ENCODE results near the gene HOMER2. TPM values are rescaled to one million over a fixed set of nuclear protein-coding genes. Genes with fewer than 3 reads are reported as not detected.

Gene HOMER2
- total and polyA plus RNA-seq, 2 donors (not counting 1 experiment from before 2014, with no cell fraction given), result 1.1 to 9.9 TPM

DNA sequence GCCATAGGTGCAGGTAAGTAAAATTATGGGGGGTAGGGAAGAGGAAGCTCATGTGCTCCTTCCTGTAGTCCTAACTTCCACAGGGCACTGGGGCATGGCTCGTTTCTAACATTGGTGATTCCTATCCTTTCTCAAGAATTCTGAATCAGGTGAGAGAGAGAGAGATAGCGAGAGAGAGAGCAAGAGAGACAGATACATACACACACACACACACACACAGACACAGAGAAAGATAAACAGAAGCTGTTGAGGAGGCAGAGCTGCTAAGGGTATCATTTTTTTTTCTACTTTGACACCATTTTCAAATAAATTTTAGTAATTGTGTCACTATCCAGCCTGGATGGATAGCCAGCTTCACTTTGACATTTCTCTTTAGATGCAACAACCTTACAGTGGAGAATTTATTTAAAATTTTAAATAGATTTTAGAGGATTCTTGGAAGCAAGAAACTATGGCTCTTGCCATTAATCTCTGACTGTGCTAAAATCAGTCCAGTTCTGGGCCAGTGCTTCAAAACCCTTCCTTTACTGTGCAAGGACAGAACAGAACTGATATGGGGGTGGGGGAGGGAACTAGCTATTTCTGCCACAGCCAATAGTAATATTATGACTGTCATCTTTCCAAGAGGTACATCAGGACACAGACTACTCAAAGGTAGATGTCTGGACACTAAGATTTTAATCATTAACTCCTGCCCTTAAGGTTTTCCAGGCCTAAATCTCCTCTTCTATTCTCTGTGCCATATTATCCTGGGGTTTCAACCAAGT lies 18.9 kb upstream of the HOMER2 start:
- H3K4me3 ChIP-seq (replicated peaks in 1 of 4; ENCODE audit: control extremely low read depth in 1 of 4, insufficient read depth in 1 of 4, low read depth in 3 of 4, low read length in 4 of 4), result no peak overlapping the region
- DNase-seq (ENCODE audit: low read depth in 2 of 2), result no peak
- no peak overlapping the region for H2AFZ ChIP-seq (ENCODE audit: low read length)
- no peaks in the 10 kb centered on the region for H3K79me2 ChIP-seq (ENCODE audit: control insufficient read depth, insufficient read depth, low read length)
- H3K27me3 ChIP-seq (ENCODE audit: control insufficient read depth, insufficient read depth, low read length), result no peaks in the 10 kb centered on the region
- no peak overlapping the region for H3K9ac ChIP-seq (ENCODE audit: insufficient read depth, low read length)
- H3K9me3 ChIP-seq (ENCODE audit: control insufficient read depth, insufficient read depth, low read depth, low read length), result no peaks in the 10 kb centered on the region
- H3K27ac ChIP-seq (ENCODE audit: insufficient read depth, low read length), result no peak overlapping the region
- no peak for TF ChIP-seq EZH2 (IDR thresholded peaks at IDR 0.05; ENCODE audit: low read length, missing control alignments)
- no peak for TF ChIP-seq CTCF (conservative IDR thresholded peaks at IDR 0.05 in 1 of 2, IDR thresholded peaks at IDR 0.05 in 1 of 2; ENCODE audit: low read depth in 1 of 2, low read length in 2 of 2)
- H4K20me1 ChIP-seq (ENCODE audit: control insufficient read depth, extremely low read depth, insufficient read depth, low read length), result no peaks in the 10 kb centered on the region
- H3K4me2 ChIP-seq (ENCODE audit: extremely low read depth, insufficient read depth, low read length), result no peak overlapping the region
- H3K36me3 ChIP-seq (ENCODE audit: control insufficient read depth, insufficient read depth, low read length), result no peaks in the 10 kb centered on the region
- H3K4me1 ChIP-seq (ENCODE audit: control insufficient read depth, extremely low read depth, insufficient read depth, low read length), result no peaks in the 10 kb centered on the region

DNA sequence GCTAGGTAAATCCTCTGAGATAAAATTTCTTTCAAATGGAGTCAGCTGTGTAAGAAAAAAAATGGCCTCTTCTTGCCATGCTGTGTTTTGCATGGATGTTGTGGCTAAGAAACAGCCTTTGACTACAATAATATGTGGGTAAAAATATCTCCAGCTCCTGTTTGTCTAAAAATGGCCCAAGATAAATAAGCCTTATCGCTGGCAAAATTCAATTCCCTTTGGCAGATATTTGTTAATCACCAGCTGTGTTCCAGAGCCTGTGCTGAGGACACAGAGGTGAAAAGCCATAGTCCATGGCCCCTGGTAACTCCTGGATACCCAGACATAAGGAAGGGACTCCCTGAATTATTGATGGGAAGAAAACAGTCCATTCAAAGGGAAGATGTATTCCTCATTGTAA lies 18.2 kb upstream of the HOMER2 start:
- no peak overlapping the region for H3K27ac ChIP-seq (ENCODE audit: insufficient read depth, low read length)
- H4K20me1 ChIP-seq (ENCODE audit: control insufficient read depth, extremely low read depth, insufficient read depth, low read length), result no peaks in the 10 kb centered on the region
- H3K4me1 ChIP-seq (ENCODE audit: control insufficient read depth, extremely low read depth, insufficient read depth, low read length), result no peaks in the 10 kb centered on the region
- no peak overlapping the region for H2AFZ ChIP-seq (ENCODE audit: low read length)
- H3K27me3 ChIP-seq (ENCODE audit: control insufficient read depth, insufficient read depth, low read length), result no peaks in the 10 kb centered on the region
- H3K9ac ChIP-seq (ENCODE audit: insufficient read depth, low read length), result no peak overlapping the region
- H3K9me3 ChIP-seq (ENCODE audit: control insufficient read depth, insufficient read depth, low read depth, low read length), result no peaks in the 10 kb centered on the region
- no peaks in the 10 kb centered on the region for H3K36me3 ChIP-seq (ENCODE audit: control insufficient read depth, insufficient read depth, low read length)
- DNase-seq (ENCODE audit: low read depth in 2 of 2), result no peak
- H3K79me2 ChIP-seq (ENCODE audit: control insufficient read depth, insufficient read depth, low read length), result no peaks in the 10 kb centered on the region
- TF ChIP-seq CTCF (conservative IDR thresholded peaks at IDR 0.05 in 1 of 2, IDR thresholded peaks at IDR 0.05 in 1 of 2; ENCODE audit: low read depth in 1 of 2, low read length in 2 of 2) (no peak), EZH2 (IDR thresholded peaks at IDR 0.05; ENCODE audit: low read length, missing control alignments) (no peak)
- H3K4me2 ChIP-seq (ENCODE audit: extremely low read depth, insufficient read depth, low read length), result no peak overlapping the region
- H3K4me3 ChIP-seq (replicated peaks in 1 of 4; ENCODE audit: control extremely low read depth in 1 of 4, insufficient read depth in 1 of 4, low read depth in 3 of 4, low read length in 4 of 4), result no peak overlapping the region

- H3K27me3 ChIP-seq (ENCODE audit: control insufficient read depth, insufficient read depth, low read length), result no peaks in the 10 kb centered on the region
- H3K4me3 ChIP-seq (replicated peaks in 1 of 4; ENCODE audit: control extremely low read depth in 1 of 4, insufficient read depth in 1 of 4, low read depth in 3 of 4, low read length in 4 of 4), result no peak overlapping the region
- no peaks in the 10 kb centered on the region for H3K9me3 ChIP-seq (ENCODE audit: control insufficient read depth, insufficient read depth, low read depth, low read length)
- H3K36me3 ChIP-seq (ENCODE audit: control insufficient read depth, insufficient read depth, low read length), result no peaks in the 10 kb centered on the region
- no peak overlapping the region for H2AFZ ChIP-seq (ENCODE audit: low read length)
- no peaks in the 10 kb centered on the region for H3K79me2 ChIP-seq (ENCODE audit: control insufficient read depth, insufficient read depth, low read length)
- no peak overlapping the region for H3K4me2 ChIP-seq (ENCODE audit: extremely low read depth, insufficient read depth, low read length)
- TF ChIP-seq EZH2 (IDR thresholded peaks at IDR 0.05; ENCODE audit: low read length, missing control alignments) (no peak), CTCF (conservative IDR thresholded peaks at IDR 0.05 in 1 of 2, IDR thresholded peaks at IDR 0.05 in 1 of 2; ENCODE audit: low read depth in 1 of 2, low read length in 2 of 2) (no peak)
- no peaks in the 10 kb centered on the region for H4K20me1 ChIP-seq (ENCODE audit: control insufficient read depth, extremely low read depth, insufficient read depth, low read length)
- H3K27ac ChIP-seq (ENCODE audit: insufficient read depth, low read length), result no peak overlapping the region
- no peaks in the 10 kb centered on the region for H3K4me1 ChIP-seq (ENCODE audit: control insufficient read depth, extremely low read depth, insufficient read depth, low read length)
- H3K9ac ChIP-seq (ENCODE audit: insufficient read depth, low read length), result no peak overlapping the region
- DNase-seq (ENCODE audit: low read depth in 2 of 2), result no peak
Observed at GRCh38 chr15:82970078-82970686, 17.7 kb upstream of the HOMER2 start.

Measured in fibroblast of lung (primary cell).